GM23338 (cell line): ENCODE results near the gene RPL3. TPM values are rescaled to one million over a fixed set of nuclear protein-coding genes. Genes with fewer than 3 reads are reported as not detected.

Experiments used
- ATAC-seq: fragments of 200-7000 bp; cut with Tn5 transposase; 3 replicates; pipeline ENCODE4 v1.9.1; 2020
- DNase-seq: peaks from one replicate; pipeline ENCODE4 v3.0.0-alpha.2; 2015; ENCODE audit warnings: low spot score
- H2AFZ ChIP-seq: fragments of 200-600 bp; sonication (generic); 2 replicates; pipeline ENCODE4 v1.8.0; 2016; ENCODE audit warnings: antibody characterized with exemption, mild to moderate bottlenecking, moderate library complexity
- H3F3A ChIP-seq: fragments of 200-600 bp; sonication (generic); replicated peaks from 2 replicates; pipeline ENCODE4 v1.8.0; 2017; ENCODE audit warnings: antibody characterized with exemption, mixed run types, low read depth
- H3K27ac ChIP-seq: fragments of 200-600 bp; sonication (generic); 2 replicates; pipeline ENCODE4 v1.6.1; 2016; ENCODE audit warnings: low read depth
- H3K27me3 ChIP-seq: fragments of 200-600 bp; sonication (generic); 2 replicates; pipeline ENCODE4 v1.8.0; 2016; ENCODE audit warnings: mild to moderate bottlenecking, mixed run types, moderate library complexity; ENCODE audit not compliant: insufficient read depth
- H3K36me3 ChIP-seq: fragments of 200-600 bp; sonication (generic); 2 replicates; pipeline ENCODE4 v1.8.0; 2016; ENCODE audit warnings: mild to moderate bottlenecking; ENCODE audit not compliant: insufficient read depth
- H3K4me1 ChIP-seq: fragments of 200-600 bp; sonication (generic); 2 replicates; pipeline ENCODE4 v1.8.0; 2016; ENCODE audit warnings: mild to moderate bottlenecking, moderate library complexity; ENCODE audit not compliant: insufficient read depth
- H3K4me2 ChIP-seq: fragments of 200-600 bp; sonication (generic); 2 replicates; pipeline ENCODE4 v1.7.1; 2017; ENCODE audit warnings: mixed run types
- H3K4me3 ChIP-seq: fragments of 200-600 bp; sonication (generic); 2 replicates; pipeline ENCODE4 v1.6.1; 2016; ENCODE audit warnings: mixed run types
- H3K79me2 ChIP-seq: fragments of 200-600 bp; sonication (generic); replicated peaks from 2 replicates; pipeline ENCODE4 v1.8.0; 2017; ENCODE audit warnings: mild to moderate bottlenecking; ENCODE audit not compliant: insufficient read depth
- H3K9me2 ChIP-seq: fragments of 200-600 bp; sonication (generic); 2 replicates; pipeline ENCODE4 v1.8.0; 2017; ENCODE audit not compliant: insufficient read depth
- H4K20me1 ChIP-seq: fragments of 200-600 bp; sonication (generic); replicated peaks from 2 replicates; pipeline ENCODE4 v1.8.0; 2017; ENCODE audit warnings: mild to moderate bottlenecking; ENCODE audit not compliant: insufficient read depth
- H3K27ac Mint-ChIP-seq: 2 replicates; pipeline ENCODE4 v1.8.0; 2020; ENCODE audit warnings: inconsistent platforms, mild to moderate bottlenecking, moderate library complexity, mixed read lengths
- H3K27me3 Mint-ChIP-seq: 3 replicates; pipeline ENCODE4 v1.8.0; 2022; ENCODE audit warnings: low read depth, mild to moderate bottlenecking, moderate library complexity, mixed read lengths, inconsistent platforms; ENCODE audit not compliant: insufficient read depth, poor library complexity
- H3K36me3 Mint-ChIP-seq: 3 replicates; pipeline ENCODE4 v1.8.0; 2021; ENCODE audit warnings: low read depth, mild to moderate bottlenecking, inconsistent platforms, moderate library complexity, mixed read lengths
- H3K4me1 Mint-ChIP-seq: 3 replicates; pipeline ENCODE4 v1.8.0; 2020; ENCODE audit warnings: mild to moderate bottlenecking, inconsistent platforms, mixed read lengths
- H3K4me3 Mint-ChIP-seq: 3 replicates; pipeline ENCODE4 v1.8.0; 2021; ENCODE audit warnings: moderate library complexity, mild to moderate bottlenecking, inconsistent platforms, mixed read lengths
- H3K9me3 Mint-ChIP-seq: 3 replicates; pipeline ENCODE4 v1.8.0; 2020; ENCODE audit warnings: moderate library complexity, mild to moderate bottlenecking, inconsistent platforms, mixed read lengths
- CREB1 ChIP-seq: fragments of 250-450 bp; sonication (Bioruptor Pico); IDR thresholded peaks from 2 replicates; pipeline ENCODE4 v1.5.0; 2020; ENCODE audit warnings: low read depth, mild to moderate bottlenecking, moderate library complexity
- EZH2 ChIP-seq: fragments of 200-600 bp; sonication (generic); IDR thresholded peaks from one replicate; pipeline ENCODE4 v1.8.0; 2017; ENCODE audit warnings: antibody characterized with exemption, mild to moderate bottlenecking, low read depth; ENCODE audit not compliant: unreplicated experiment
- EZH2phosphoT487 ChIP-seq: fragments of 200-600 bp; sonication (generic); IDR thresholded peaks from one replicate; pipeline ENCODE4 v1.8.1; 2018; ENCODE audit warnings: antibody characterized with exemption; ENCODE audit not compliant: unreplicated experiment
- JUNB ChIP-seq: IDR thresholded peaks from one replicate; pipeline ENCODE4 v1.6.1; 2016; ENCODE audit warnings: antibody characterized with exemption; ENCODE audit not compliant: unreplicated experiment
- NANOG ChIP-seq: IDR thresholded peaks from 2 replicates; pipeline ENCODE4 v1.6.1; 2016; ENCODE audit warnings: antibody characterized with exemption, borderline replicate concordance
- STAT1 ChIP-seq: IDR thresholded peaks from one replicate; pipeline ENCODE4 v1.6.1; 2016; ENCODE audit warnings: antibody characterized with exemption; ENCODE audit not compliant: unreplicated experiment
- ZNF114 ChIP-seq: fragments of 250-450 bp; sonication (Bioruptor Pico); IDR thresholded peaks from 2 replicates; pipeline ENCODE4 v1.5.0; 2020; ENCODE audit warnings: mild to moderate bottlenecking, moderate library complexity
- polyA plus RNA-seq: library from polyadenylated mRNA; unstranded; fragments of >200 nt; fragmentation: Nextera tagmentation; extraction: Ambion mirVana; gene quantifications from 2 replicates; pipeline ENCODE4 v1.2.1, GENCODE V29; 2016
- total RNA-seq: library from RNA; depleted of rRNA; stranded (reverse); fragments of >200 nt; shearing (Covaris generic); gene quantifications from 2 replicates; pipeline ENCODE4 v1.2.3, GENCODE V29; 2014
- TF ChIP-seq, protein P1 (sequence below): IDR thresholded peaks from one replicate; pipeline ENCODE4 v1.6.1; 2018; ENCODE audit warnings: antibody characterized with exemption; ENCODE audit not compliant: unreplicated experiment

RPL3 gene
- total and polyA plus RNA-seq, 2 experiments from 2014 or later: 1,983 to 3,244 TPM

DNA sequence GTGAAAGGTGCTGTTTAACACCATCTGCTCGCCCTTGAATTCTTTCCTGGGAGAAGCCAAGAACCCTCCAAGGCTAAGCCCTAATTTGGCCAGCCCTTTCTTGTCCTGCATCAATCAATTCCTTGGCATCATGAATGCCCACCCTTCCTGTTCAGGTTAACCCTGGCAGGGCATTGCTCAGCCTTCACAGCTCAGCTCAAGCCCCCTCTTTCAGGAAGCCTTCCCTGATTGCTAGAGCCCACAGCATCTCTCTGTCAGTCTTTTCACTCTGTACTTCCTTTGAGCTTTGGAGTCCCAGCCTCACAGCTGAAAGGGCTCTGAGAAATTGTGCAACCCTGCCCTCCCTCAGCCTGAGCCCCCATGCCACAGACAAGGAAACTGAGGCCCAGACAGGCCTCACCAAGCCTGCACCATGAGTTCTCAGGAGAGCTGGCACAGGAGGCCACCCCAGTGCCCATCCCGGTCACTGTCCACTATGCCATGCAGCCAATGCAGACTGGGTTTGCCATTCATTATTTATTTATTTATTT, 16.9 kb downstream of the RPL3 start:
- H3K4me2 ChIP-seq: no peak overlapping the region
- H3K27me3 Mint-ChIP-seq: peaks cover 8% of the 10 kb centered on the region
- no peak overlapping the region for H3K4me3 ChIP-seq
- H3K79me2 ChIP-seq: no peaks in the 10 kb centered on the region
- no peak overlapping the region for H3K4me3 Mint-ChIP-seq
- H3K27me3 ChIP-seq: no peaks in the 10 kb centered on the region
- H4K20me1 ChIP-seq: no peaks in the 10 kb centered on the region
- peaks cover 9% of the 10 kb centered on the region; the same call in 2 of the 3 replicates for H3K9me3 Mint-ChIP-seq
- H3K4me1 ChIP-seq: peaks cover 18% of the 10 kb centered on the region; the same call in 1 of the 2 replicates
- H3K4me1 Mint-ChIP-seq: peaks cover 22% of the 10 kb centered on the region
- H2AFZ ChIP-seq: no peak overlapping the region
- H3K9me2 ChIP-seq: no peaks in the 10 kb centered on the region
- no peak overlapping the region for H3K27ac Mint-ChIP-seq
- TF ChIP-seq, protein P1, sequence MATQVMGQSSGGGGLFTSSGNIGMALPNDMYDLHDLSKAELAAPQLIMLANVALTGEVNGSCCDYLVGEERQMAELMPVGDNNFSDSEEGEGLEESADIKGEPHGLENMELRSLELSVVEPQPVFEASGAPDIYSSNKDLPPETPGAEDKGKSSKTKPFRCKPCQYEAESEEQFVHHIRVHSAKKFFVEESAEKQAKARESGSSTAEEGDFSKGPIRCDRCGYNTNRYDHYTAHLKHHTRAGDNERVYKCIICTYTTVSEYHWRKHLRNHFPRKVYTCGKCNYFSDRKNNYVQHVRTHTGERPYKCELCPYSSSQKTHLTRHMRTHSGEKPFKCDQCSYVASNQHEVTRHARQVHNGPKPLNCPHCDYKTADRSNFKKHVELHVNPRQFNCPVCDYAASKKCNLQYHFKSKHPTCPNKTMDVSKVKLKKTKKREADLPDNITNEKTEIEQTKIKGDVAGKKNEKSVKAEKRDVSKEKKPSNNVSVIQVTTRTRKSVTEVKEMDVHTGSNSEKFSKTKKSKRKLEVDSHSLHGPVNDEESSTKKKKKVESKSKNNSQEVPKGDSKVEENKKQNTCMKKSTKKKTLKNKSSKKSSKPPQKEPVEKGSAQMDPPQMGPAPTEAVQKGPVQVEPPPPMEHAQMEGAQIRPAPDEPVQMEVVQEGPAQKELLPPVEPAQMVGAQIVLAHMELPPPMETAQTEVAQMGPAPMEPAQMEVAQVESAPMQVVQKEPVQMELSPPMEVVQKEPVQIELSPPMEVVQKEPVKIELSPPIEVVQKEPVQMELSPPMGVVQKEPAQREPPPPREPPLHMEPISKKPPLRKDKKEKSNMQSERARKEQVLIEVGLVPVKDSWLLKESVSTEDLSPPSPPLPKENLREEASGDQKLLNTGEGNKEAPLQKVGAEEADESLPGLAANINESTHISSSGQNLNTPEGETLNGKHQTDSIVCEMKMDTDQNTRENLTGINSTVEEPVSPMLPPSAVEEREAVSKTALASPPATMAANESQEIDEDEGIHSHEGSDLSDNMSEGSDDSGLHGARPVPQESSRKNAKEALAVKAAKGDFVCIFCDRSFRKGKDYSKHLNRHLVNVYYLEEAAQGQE: no peak
- DNase-seq (no peak), ATAC-seq (no peak)
- no peaks in the 10 kb centered on the region for H3K36me3 ChIP-seq
- no peak overlapping the region for H3K27ac ChIP-seq
- no peaks in the 10 kb centered on the region; the same call in 1 of the 3 replicates for H3K36me3 Mint-ChIP-seq
- H3F3A ChIP-seq: 0 out of 2 replicates have a peak, but pooled peaks cover 12% of the 10 kb centered on the region

DNA sequence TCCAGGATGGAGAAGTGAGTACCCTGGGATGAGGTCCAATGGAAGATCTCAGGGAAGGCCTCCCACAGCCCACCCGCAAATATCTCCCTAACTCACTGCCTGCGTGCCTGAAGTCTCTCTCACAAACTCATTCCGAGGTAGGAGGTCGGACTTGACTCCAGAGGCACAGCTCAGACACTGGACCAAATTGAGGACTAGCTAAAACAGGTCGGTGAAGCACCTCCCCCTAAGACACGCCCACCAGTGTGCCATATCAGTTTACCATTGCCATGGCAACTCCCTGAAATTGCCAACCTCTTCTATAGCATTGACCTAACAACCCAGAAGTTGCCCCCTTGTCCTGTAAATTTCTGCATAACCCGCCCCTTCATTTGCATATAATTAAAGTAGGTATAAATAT, 17.5 kb downstream of the RPL3 start:
- Mint-ChIP-seq H3K9me3 (peaks cover 9% of the 10 kb centered on the region; the same call in 2 of the 3 replicates), H3K27me3 (peaks cover 8% of the 10 kb centered on the region), H3K4me3 (no peak overlapping the region), H3K36me3 (no peaks in the 10 kb centered on the region; the same call in 1 of the 3 replicates), H3K27ac (no peak overlapping the region), H3K4me1 (peaks cover 22% of the 10 kb centered on the region)
- Histone ChIP-seq H3K27me3 (no peaks in the 10 kb centered on the region), H3K9me2 (no peaks in the 10 kb centered on the region), H3K36me3 (no peaks in the 10 kb centered on the region), H3K4me3 (no peak overlapping the region), H4K20me1 (no peaks in the 10 kb centered on the region), H2AFZ (no peak overlapping the region), H3K4me1 (peaks cover 18% of the 10 kb centered on the region; the same call in 1 of the 2 replicates), H3F3A (0 out of 2 replicates have a peak, but pooled peaks cover 12% of the 10 kb centered on the region), H3K27ac (no peak overlapping the region), H3K79me2 (no peaks in the 10 kb centered on the region), H3K4me2 (no peak overlapping the region)
- DNase-seq (no peak), ATAC-seq (no peak)
- TF ChIP-seq NANOG: no peak
- TF ChIP-seq CREB1 (CRISPR knock-in tag): no peak
- TF ChIP-seq EZH2: no peak
- no peak for TF ChIP-seq EZH2phosphoT487
- TF ChIP-seq ZNF114: no peak
- TF ChIP-seq, protein P1: no peak
- TF ChIP-seq STAT1: no peak
- TF ChIP-seq JUNB: no peak
